Ecto neural progenitor cell (in vitro differentiated cells): ENCODE data around the gene ZNF385B.
"Not testable (repeated sequence)": the region's sequence is repeated elsewhere in the genome, so short reads cannot be mapped to it uniquely, and the experiment has no call there.

Experiments used
- DNase-seq: peaks from one replicate; pipeline ENCODE4 v3.0.0-alpha.2; 2018; ENCODE audit warnings: low spot score

The ZNF385B gene

DNA sequence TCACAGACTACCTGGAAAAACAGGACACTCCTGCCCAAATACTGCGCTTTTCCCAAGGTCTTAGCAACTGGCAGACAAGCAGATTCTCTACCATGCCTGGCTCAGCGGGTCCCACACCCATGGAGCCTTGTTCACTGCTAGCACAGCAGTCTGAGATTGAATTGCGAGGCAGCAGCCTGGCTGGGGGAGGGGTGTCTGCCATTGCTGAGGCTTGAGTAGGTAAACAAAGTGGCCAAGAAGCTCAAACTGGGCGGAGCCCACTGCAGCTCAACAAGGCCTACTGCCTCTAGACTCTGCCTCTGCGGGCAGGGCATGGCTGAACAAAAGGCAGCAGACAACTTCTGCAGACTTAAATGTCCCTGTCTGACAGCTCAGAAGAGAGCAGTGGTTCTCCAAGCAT lies 231.6 kb downstream of the ZNF385B start:
- DNase-seq = not testable (repeated sequence)

DNA sequence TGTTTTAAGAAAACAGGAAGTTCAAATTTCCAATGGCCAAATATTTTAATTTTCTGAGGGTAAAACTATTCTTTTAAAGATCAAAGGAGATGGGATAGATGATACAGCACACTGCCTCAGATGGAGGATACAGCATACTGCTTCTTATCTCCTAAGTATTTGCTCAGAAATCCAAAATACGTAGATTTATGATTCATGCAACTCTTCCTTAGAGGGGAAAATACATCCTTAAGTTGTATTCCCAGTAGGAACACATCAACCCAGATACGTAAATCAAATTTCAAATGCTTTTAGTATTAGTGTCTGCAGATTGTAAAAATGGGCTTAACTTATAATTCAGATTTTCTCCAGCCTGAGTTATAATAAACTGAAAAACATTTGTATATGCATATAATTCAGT lies 235.2 kb downstream of the ZNF385B start:
- DNase-seq = no peak

DNA sequence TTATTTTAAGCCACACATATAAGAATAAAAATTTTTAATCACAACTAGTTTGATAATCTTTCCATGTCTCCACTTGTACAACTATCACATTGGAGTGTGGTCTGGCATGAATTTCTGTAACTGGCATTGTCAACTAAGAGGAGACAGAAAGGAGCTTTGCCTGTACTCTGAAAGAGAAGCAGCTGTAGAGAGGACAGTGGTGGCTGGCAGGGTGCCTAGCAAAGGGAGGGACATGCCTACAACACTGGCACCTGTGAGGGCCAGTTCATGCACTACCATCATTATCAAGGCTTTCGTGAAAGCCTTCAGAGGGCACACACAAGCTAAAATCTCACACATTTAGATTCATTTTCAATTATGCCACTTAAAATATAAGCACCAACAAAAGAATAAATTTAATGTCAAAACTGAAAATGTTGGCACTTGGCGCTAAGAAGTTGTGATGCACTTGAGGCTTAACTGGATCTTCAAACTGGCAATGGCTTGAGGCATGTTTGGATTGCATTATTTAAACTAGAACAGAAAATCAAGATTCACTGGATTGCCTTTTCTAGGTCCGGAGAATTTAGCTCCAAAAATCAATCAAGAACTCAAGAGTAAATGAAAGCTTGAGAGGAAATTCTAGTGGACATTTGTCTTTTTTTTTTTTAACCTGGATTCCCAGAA lies 238.6 kb downstream of the ZNF385B start:
- DNase-seq = no peak

DNA sequence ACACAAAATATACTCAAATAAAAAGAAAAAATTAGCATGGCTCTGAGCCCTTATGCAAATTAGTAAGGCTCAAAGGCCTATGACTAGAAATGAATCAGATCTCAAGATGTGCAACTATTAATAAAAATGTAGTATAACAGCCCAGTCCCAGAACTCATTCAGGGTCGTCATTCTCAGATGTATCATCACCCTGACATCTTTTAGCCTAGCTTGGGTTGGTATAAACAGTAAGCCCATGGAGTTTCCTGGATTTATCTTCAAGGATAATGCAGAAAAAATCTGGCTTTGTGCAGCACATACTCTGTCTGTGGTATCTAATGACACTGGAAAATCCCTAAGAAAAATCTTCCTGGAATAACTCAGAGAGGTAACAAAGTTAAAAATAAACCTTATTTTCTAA lies 239.3 kb downstream of the ZNF385B start:
- no peak for DNase-seq

DNA sequence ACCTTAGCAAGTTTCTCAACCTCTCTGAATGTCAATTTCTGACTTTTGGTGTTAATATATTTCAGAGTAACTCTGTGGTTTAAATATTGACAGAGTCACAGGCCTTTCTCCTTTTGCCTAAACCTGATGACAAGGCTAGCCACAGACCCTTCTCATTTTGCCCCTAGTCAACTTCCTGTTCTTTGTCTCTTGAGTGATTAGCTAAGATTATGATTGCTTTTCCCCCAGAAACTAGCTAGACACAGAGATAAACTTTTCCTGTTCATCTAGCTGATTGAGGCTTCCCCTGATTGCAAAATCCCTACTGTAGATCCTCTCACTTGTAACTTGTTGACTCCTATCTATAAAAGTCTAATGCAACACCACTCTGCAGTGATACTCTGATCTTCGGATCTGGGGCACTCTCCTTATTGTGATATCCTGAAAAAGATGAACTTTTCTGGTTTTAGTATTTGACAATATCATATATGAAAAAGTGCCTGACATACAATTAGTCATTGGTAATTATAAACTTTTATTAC lies 241.4 kb downstream of the ZNF385B start:
- DNase-seq = no peak

DNA sequence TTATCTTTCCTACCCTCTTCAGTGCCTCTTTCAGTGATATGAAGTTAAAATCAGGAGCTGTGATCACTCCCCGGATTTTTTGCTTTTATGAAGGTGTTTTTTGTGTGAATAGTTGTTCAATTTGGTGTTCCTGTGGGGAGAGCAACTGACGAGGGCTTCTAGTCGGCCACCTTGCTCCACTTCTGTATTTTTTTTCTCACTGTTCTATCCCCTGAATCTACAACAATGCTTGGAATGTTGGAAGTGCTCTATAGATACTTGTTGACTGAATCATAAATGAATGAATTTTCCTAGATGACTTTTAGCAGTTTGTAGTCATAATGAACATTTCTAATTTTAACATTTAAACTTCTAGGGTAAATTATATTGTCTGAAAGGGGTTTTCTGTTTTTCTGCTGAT lies 247.3 kb downstream of the ZNF385B start:
- DNase-seq = no peak

DNA sequence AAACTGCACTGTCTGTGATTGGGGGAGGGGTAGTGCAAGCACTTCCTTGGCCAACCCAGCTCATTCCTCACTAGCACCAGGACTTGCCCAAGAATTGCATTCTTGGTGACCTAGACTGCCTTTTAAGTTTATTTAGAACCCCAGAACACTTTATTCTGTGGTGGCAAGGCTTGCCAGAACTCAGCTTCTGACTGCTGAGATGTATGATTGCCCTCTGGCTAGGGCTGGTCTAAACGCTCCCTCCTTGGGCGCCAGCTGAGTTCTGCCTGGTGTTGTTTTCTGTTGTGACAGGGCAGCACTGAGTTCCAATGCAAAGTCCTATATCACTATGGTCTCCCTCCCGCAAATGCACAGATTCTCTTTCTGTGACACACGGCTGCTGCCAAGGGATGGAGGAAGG lies 247.7 kb downstream of the ZNF385B start:
- DNase-seq = no peak

DNA sequence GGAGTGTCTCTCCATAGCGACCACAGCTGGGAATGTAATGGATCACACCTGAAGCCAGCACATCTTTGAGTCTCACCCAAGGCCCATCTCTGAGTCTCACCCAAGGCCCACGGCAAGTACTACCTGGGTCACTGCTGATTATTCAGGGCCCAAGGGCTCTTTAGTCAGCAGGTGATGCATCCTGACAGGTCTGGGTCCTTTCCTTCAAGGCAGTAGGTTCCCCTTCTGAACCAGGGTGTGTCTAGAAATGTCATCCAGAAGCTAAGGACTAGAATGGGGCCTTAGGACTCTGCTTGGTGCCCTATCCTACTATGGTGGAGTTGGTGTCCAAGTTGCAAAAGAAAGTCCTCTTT lies 248.1 kb downstream of the ZNF385B start:
- no peak for DNase-seq

DNA sequence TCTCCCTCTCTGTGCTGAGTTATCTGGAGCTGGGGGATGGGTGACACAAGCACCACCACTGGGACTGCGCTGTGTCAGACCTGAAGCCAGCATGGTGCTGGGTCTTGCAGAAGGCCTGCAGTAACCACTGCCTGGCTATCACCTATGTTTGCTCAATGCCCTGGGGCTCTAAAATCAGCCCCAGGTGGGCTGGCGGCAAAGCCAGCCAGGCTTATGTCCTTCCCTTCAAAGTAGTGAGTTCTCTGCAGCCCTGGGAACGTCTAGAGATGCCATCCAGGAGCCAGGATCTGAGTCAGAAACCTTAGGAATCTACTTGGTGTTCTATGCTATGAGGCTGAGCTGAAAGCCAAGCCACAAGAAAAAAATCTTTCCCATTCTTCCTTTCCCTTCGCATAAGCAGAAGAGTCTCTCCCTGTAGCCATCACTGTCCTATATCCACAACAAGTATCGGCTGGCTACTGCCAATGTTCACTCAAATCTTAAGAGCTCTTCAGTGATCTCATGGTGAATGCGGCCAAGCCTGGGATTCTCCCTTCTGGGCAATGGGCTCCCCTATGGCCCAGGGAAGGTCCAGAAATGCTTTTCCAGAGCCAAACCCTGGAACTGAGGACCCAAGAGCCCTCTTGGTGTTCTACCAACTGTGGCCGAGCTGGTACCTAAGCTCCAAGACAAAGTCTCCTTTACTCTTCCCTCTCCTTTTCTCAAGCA lies 248.7 kb downstream of the ZNF385B start:
- DNase-seq = no peak

DNA sequence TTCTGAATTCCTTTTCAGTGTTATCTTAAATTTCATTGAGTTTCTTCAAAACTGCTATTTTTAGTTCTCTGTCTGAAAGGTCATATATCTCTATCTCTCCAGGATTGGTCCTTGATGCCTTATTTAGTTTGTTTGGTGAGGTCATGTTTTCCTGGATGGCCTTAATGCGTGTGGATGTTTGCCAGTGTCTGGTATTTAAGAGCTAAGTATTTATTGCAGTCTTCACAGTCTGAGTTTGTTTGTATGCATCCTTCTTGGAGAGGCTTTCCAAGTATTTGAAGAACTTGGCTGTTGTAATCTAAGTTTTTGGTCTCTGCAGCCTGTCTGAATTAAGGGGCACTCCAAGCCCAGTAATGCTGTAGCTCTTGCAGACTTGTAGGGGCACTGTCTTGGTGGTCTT lies 249.3 kb downstream of the ZNF385B start:
- no peak for DNase-seq

DNA sequence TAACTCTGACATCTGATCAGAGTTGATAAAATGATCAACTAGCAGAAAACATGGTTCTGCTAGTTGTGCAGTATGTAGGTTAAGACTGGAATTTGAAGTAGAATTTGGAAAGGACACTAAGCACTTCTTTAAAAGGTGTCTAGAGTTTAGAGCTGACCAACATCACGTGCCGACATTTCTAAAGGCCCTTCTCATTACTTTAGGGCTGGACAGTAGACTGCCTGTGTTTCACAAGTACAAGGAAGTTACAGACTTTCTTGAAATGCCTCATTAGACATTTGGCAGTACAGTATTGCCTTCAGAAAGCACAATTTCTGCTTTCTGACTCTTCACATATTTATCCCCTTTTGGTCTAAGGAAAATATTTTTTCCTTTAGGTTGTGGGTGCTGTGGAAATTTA lies 255.3 kb downstream of the ZNF385B start:
- DNase-seq = no peak

DNA sequence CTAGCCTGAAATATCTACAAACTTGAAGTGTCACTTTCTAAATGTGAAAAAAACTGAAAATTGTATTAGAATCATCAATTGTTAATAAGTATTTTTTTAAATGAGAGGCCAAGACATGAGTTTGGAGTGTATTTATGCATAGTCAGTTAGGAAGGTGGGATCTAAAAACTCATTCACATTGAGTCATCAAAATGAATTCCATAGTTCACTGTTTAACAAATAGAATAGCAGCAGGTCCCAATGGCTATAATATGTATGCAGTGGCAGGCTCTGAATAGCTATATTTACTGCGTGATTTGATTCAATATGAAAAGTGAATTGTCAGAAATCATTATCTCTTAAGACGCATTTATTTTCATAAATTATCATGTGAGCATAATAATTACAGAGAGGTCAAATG lies 256.1 kb downstream of the ZNF385B start:
- DNase-seq = no peak

DNA sequence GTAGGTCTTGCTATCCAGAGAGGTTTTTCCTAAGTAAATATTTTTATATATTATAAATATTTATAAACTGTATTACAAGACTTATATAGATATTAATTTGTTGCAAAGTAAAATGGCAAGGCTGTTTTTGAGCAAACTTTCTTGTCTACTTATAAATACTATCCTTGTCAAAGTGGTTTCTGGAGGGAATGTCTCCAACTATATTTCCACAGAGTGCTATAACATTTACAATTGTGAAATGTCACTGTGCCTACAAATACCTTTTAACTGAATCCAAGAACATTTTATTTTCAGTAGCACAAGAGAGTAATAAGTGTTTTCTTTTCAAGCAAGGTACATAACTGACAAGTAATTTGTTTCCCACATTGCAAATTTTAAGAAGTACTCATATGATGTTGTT lies 256.8 kb downstream of the ZNF385B start:
- DNase-seq = no peak

DNA sequence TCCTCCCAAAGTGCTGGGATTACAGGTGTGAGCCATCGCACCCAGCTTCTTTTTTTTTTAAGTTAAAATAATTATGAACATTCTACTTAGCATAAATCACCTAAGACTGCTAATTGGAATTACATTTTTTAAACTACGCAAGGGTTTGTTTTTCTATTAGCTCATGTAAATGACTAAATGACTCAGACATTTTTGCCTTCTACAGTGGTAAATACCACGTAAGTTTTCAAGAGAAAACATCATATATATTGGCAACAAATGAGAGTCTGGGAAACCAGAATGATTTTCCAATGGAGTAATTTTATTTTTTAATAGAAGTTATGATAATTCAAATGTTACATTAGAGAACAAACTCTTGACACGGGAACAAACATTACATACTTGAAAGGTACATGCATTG lies 259.0 kb downstream of the ZNF385B start:
- no peak for DNase-seq

DNA sequence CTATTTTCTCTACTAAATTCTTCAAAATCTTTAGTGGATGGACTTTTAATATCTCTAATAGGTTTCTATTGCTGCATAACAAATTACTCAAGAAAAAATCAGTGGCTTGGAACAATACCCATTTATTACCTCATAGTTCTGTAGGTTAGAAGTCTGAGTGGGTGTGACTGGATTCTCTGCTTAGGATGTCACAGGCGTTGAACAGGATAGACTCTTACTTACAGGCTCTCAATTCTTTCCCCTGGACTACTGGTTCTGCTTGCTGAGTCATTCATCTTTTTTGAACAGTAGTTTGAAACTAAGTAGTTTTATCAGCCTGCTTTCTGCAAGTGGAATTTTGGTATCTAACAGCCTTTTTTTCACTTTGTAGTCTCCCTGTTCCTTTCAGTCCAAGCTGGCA lies 265.4 kb downstream of the ZNF385B start:
- no peak for DNase-seq

DNA sequence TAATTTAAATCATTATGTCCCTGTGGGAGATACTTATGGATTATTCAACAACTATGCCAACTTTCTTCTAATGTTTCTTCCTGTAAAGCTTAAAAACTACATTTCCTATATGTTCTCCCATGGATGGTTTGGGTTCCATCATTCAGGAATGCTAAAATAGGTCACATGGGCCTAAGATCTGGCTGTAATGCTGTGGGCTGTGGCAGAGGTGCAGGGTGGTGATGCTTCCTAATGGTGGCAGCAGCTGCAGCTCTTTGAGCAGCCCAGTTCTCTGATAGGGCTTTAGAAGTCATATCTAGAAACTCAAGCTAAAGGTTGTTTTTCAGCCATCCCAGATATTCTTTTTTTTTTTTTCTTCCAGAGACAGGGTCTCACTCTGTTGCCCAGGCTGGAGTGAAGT lies 266.1 kb downstream of the ZNF385B start:
- no peak for DNase-seq

DNA sequence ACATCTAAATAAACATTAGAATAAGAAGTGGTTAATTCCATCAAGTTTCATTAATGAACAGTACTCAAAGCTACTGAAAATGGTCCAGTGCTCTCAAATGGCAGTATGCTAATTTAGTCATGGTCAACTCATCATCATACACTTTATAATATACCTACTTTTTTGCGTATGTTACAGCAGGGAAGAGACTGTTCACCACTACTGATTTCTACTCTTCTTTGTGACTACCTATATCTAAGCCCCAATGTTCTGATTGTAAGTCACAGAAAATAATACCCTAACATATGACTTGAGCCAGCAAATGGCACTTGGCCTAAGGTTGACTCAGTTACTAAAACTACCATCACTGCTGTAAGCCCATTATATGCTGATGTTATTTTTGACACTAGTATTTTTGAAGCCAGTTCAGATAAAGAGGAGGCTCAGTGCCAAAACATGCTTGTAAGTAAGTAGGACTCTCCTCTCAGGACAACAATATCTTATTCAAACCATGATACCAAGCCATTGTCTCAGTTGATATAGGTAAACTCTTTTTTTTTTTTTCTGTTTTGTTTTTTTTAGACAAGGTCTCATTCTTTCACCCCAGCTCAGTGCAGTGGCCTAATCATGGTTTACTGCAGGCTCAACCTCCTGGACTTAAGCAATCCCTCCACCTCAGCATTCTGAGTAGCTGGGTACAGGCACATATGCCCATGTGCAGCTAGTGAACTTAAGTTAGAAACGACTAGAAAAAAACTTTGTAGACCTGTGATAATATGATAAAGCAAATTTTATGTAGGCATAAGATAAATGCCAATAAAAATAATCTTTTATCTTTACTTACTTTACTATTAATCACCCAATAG lies 266.9 kb downstream of the ZNF385B start:
- no peak for DNase-seq

DNA sequence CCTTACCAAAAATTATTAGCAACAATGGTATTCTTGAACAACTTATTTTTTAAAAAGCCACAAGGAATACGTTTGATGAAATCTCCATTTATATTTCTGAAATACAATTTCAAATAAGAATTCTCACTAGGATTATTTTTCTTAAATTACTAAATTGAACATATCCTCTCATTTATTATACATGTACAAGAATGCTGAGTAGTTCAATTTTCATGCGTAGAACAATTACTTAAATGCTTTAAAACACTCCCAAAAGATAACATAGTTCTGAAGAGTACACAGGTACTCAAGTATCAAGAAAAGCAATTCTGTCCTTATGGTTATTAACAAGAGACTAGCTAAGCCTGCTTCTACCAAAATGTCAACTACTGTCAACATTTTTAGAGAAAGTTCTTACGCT lies 268.1 kb downstream of the ZNF385B start:
- DNase-seq = no peak

DNA sequence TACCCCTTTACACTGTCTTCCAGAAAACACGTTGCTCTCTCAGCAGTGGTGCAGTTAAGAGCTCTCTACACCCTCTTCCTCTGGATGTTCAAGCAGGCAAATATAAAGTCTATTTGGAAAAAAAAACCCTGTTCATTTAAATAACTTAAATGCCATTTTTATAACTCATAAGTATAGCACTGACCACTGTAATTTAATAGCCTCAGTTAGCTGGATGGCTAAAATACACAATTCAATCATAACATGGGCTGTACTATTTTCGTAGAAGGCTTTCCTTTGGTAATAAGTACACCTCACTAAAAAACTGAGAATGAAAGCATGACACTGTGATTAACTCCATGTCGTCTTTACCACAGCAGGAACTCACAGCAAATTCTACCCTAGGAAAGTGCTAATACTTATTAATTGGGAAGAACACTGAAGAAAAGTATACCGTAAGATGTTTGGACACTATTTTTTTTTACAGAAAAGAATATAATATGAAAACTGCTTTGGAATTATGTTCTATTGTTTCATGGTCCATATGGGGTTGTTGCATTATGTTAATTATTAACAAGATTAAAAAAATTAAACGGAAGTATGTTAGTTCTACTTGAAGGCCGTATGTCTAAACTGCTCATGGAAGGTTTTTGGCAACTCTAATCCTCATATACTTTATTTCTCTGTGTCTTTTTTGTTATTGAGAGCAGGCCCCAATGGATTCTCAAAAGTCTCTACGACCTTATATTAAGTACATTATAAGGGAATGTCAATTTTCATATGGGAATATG lies 269.1 kb downstream of the ZNF385B start:
- DNase-seq = no peak

DNA sequence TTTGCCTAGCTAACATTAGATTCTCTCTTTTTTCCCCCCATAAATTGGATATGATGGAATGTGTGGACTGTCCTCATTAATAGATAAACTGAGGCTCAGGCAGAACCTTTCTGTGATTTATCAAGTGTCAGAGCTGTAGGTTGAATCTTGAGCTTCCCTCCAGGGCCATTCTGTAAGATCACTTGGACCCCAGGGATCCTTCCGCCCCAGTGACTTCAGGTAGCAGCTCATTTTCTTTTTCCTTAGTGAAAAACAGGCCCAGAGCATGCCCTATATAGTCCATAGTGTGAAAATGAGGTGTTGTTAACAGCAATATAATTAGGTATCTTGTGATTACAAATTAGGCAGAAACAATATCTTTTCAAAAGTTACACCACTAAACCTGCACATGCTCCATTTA lies 269.7 kb downstream of the ZNF385B start:
- no peak for DNase-seq

DNA sequence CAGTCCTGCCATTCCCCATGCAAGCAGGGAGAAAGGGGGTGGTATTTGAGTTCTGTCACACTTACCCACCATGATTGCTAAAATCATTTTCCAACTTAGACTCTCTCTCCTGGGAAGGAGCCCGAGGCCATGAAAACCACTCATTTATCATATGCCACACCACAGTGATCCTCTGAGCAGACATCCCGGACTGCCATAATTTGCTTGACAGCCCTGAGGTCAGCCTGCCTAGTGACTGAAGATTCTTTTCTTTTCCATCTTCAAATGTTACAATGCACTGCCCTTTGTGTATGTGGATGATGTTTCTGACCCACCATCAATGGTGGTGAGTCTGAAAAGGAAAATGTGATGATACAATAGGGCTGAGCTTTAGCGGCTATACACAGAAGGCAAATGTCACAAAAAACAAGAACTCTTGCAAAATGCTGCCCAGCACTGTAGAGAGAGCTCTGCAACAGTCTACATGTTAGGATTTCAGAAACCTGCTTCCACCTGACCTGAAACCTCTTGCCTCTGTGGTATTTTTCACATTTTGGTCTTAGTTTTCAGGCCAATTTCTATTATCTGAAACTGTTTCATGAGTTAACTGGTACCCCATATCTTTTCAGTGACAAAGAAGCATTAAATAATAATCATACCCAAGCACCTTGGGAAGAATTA lies 272.8 kb downstream of the ZNF385B start:
- DNase-seq = no peak

DNA sequence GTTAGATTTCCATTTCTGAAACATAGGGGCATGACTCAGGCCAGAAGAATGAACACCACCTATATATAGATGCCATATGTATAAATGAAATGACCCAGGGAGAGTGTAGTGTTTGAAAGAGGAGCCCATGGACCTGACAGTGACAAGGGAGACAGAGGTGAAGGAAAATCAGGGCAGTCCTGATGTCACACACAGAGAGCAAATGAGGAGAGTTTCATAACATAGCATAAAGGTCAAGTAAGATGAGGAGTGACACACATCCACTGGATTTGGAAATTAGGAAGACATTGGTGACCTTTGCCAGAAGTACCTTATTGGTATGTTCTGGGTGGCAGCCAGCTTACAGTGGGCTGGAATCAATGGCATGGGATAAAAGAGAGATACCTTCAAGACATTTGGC lies 276.7 kb downstream of the ZNF385B start:
- DNase-seq = no peak
